Renal pelvis (tissue), 4 donors: ENCODE results near the gene SMPD4. TPM values are rescaled to one million over a fixed set of nuclear protein-coding genes. Genes with fewer than 3 reads are reported as not detected.
"Not testable (repeated sequence)": the region's sequence is repeated elsewhere in the genome, so short reads cannot be mapped to it uniquely, and the experiment has no call there.

Experiments used
- DNase-seq: peaks from one replicate; pipeline ENCODE4 v3.0.0-alpha.2; 2013
- polyA plus RNA-seq, 3 donors: library from polyadenylated mRNA; unstranded; fragments of 120-200 nt; gene quantifications; one replicate each; pipeline ENCODE4 v1.2.1, GENCODE V29; 2013; ENCODE audit not compliant: insufficient read length in 3 of 3

Gene SMPD4
- polyA plus RNA-seq, 3 donors = 69.8 to 81.9 (median 76.6) TPM

GRCh38 chr2:130191319-130191718 lies 9.9 kb upstream of the SMPD4 start:
- DNase-seq = not testable (repeated sequence)

GRCh38 chr2:130190237-130190636 lies 8.8 kb upstream of the SMPD4 start:
- no peak for DNase-seq

GRCh38 chr2:130188958-130189357 lies 7.6 kb upstream of the SMPD4 start:
- DNase-seq = not testable (repeated sequence)

- DNase-seq = not testable (repeated sequence)
Measured at GRCh38 chr2:130187859-130188792, 6.7 kb upstream of the SMPD4 start.

- DNase-seq = no peak
Measured at GRCh38 chr2:130187268-130187667, 5.9 kb upstream of the SMPD4 start.

GRCh38 chr2:130186391-130186790 lies 5.0 kb upstream of the SMPD4 start:
- no peak for DNase-seq

GRCh38 chr2:130185896-130186295 lies 4.5 kb upstream of the SMPD4 start:
- DNase-seq = no peak

- DNase-seq = no peak
Measured at GRCh38 chr2:130185436-130185835, 4.0 kb upstream of the SMPD4 start.

GRCh38 chr2:130183512-130184373 lies 2.3 kb upstream of the SMPD4 start:
- no peak for DNase-seq

- not testable (repeated sequence) for DNase-seq
Measured at GRCh38 chr2:130182826-130183511, 1.6 kb upstream of the SMPD4 start.

- DNase-seq = peak; percentile 85
Measured at GRCh38 chr2:130181880-130182682, 679 bp upstream of the SMPD4 start, which contains the start of gene MZT2B. Gene MZT2B, plus strand, starts transcription at chr2:130182262. Its CDS starts 21 bp downstream, at chr2:130182283.

GRCh38 chr2:130180404-130181324 lies 738 bp downstream of the SMPD4 start:
- DNase-seq = not testable (repeated sequence)

- DNase-seq = not testable (repeated sequence)
Measured at GRCh38 chr2:130174866-130175265, 6.5 kb downstream of the SMPD4 start.

GRCh38 chr2:130169896-130170295 lies 11.5 kb downstream of the SMPD4 start:
- DNase-seq = no peak

GRCh38 chr2:130169163-130169562 lies 12.2 kb downstream of the SMPD4 start:
- not testable (repeated sequence) for DNase-seq

- not testable (repeated sequence) for DNase-seq
Measured at GRCh38 chr2:130166611-130167010, 14.8 kb downstream of the SMPD4 start.

GRCh38 chr2:130165293-130166016 lies 15.9 kb downstream of the SMPD4 start:
- DNase-seq = no peak

GRCh38 chr2:130162968-130163367 lies 18.4 kb downstream of the SMPD4 start:
- DNase-seq = no peak

GRCh38 chr2:130162486-130162885 lies 18.9 kb downstream of the SMPD4 start:
- not testable (repeated sequence) for DNase-seq
